SK-N-MC (cell line): ENCODE data around the gene CD59.

Experiments
- DNase-seq: peaks from one replicate; pipeline ENCODE4 v3.0.0-alpha.2; 2011; ENCODE audit warnings: low read depth, low spot score
- H3K27ac ChIP-seq: fragments of 200-600 bp; sonication (generic); 2 replicates; pipeline ENCODE4 v1.5.1; 2016; ENCODE audit warnings: mixed run types
- H3K36me3 ChIP-seq: fragments of 200-600 bp; sonication (generic); 2 replicates; pipeline ENCODE4 v1.6.1; 2017; ENCODE audit warnings: antibody characterized with exemption, low read length, mixed read lengths; ENCODE audit not compliant: insufficient read depth
- H3K4me3 ChIP-seq: fragments of 200-600 bp; sonication (generic); 2 replicates; pipeline ENCODE4 v1.5.1; 2016
- H3K9ac ChIP-seq: fragments of 200-600 bp; sonication (generic); 2 replicates; pipeline ENCODE4 v1.8.0; 2017; ENCODE audit warnings: mixed run types, mixed read lengths; ENCODE audit not compliant: insufficient read length
- H3K9me3 ChIP-seq: fragments of 200-600 bp; sonication (generic); 2 replicates; pipeline ENCODE4 v1.6.1; 2017; ENCODE audit warnings: low read depth, mild to moderate bottlenecking, antibody characterized with exemption, low read length, moderate library complexity, mixed read lengths
- EZH2 ChIP-seq: fragments of 200-600 bp; sonication (generic); IDR thresholded peaks from one replicate; pipeline ENCODE4 v1.6.1; 2017; ENCODE audit warnings: antibody characterized with exemption
- FOXP2 ChIP-seq: optimal IDR thresholded peaks from 2 replicates; pipeline ENCODE3; 2011; ENCODE audit warnings: mild to moderate bottlenecking, moderate library complexity; ENCODE audit not compliant: insufficient read depth; ENCODE audit errors: extremely low read length, control extremely low read depth
- POLR2AphosphoS5 ChIP-seq: IDR thresholded peaks from 2 replicates; pipeline ENCODE4 v1.6.1; 2012; ENCODE audit warnings: mild to moderate bottlenecking, low read depth, low read length, borderline replicate concordance

CD59 gene

GRCh38 chr11:33761471-33761870 lies 25.2 kb upstream of the CD59 start:
- Histone ChIP-seq H3K9me3 (peaks cover 3% of the 10 kb centered on the region), H3K36me3 (peaks cover 80% of the 10 kb centered on the region), H3K9ac (no peak overlapping the region), H3K4me3 (no peak overlapping the region), H3K27ac (no peak overlapping the region)
- no peak for DNase-seq
- TF ChIP-seq POLR2AphosphoS5 (no peak), EZH2 (no peak), FOXP2 (no peak)

GRCh38 chr11:33753304-33753967 lies 17.2 kb upstream of the CD59 start:
- DNase-seq, result no peak
- Histone ChIP-seq H3K9ac (no peak overlapping the region), H3K4me3 (no peak overlapping the region), H3K9me3 (no peaks in the 10 kb centered on the region), H3K27ac (no peak overlapping the region), H3K36me3 (peaks cover 37% of the 10 kb centered on the region)
- TF ChIP-seq FOXP2 (no peak), POLR2AphosphoS5 (no peak), EZH2 (no peak)

- no peak for TF ChIP-seq EZH2
- no peak for TF ChIP-seq POLR2AphosphoS5
- TF ChIP-seq FOXP2, result no peak
- H3K9me3 ChIP-seq, result no peaks in the 10 kb centered on the region
- no peak for DNase-seq
- no peak overlapping the region for H3K27ac ChIP-seq
- H3K36me3 ChIP-seq, result peaks cover 30% of the 10 kb centered on the region
- H3K4me3 ChIP-seq, result no peak overlapping the region
- no peak overlapping the region for H3K9ac ChIP-seq
Observed at GRCh38 chr11:33751878-33752277, 15.7 kb upstream of the CD59 start.

GRCh38 chr11:33747979-33748378 lies 11.8 kb upstream of the CD59 start:
- no peak overlapping the region for H3K27ac ChIP-seq
- no peaks in the 10 kb centered on the region for H3K9me3 ChIP-seq
- no peak overlapping the region for H3K4me3 ChIP-seq
- TF ChIP-seq FOXP2, result no peak
- TF ChIP-seq EZH2, result no peak
- TF ChIP-seq POLR2AphosphoS5, result no peak
- H3K36me3 ChIP-seq, result peaks cover 15% of the 10 kb centered on the region
- no peak overlapping the region for H3K9ac ChIP-seq
- DNase-seq, result no peak

- no peak overlapping the region for H3K27ac ChIP-seq
- TF ChIP-seq FOXP2 (no peak), POLR2AphosphoS5 (no peak), EZH2 (no peak)
- H3K9ac ChIP-seq, result no peak overlapping the region
- DNase-seq, result no peak
- no peaks in the 10 kb centered on the region for H3K9me3 ChIP-seq
- H3K36me3 ChIP-seq, result peaks cover 14% of the 10 kb centered on the region
- H3K4me3 ChIP-seq, result no peak overlapping the region
Observed at GRCh38 chr11:33743291-33743690, 7.1 kb upstream of the CD59 start.

GRCh38 chr11:33742249-33742851 lies 6.1 kb upstream of the CD59 start:
- Histone ChIP-seq H3K27ac (no peak overlapping the region), H3K36me3 (peaks cover 14% of the 10 kb centered on the region)

GRCh38 chr11:33741806-33742205 lies 5.6 kb upstream of the CD59 start:
- DNase-seq, result no peak
- peaks cover 11% of the 10 kb centered on the region for H3K36me3 ChIP-seq
- TF ChIP-seq EZH2 (no peak), FOXP2 (no peak), POLR2AphosphoS5 (no peak)
- no peak overlapping the region for H3K4me3 ChIP-seq
- no peaks in the 10 kb centered on the region for H3K9me3 ChIP-seq
- no peak overlapping the region for H3K9ac ChIP-seq
- H3K27ac ChIP-seq, result no peak overlapping the region

More at GRCh38 chr11:33742249-33742851, 6.1 kb upstream of the CD59 start:
- TF ChIP-seq EZH2, result no peak
- no peak for TF ChIP-seq FOXP2
- no peak for TF ChIP-seq POLR2AphosphoS5
- no peaks in the 10 kb centered on the region for H3K9me3 ChIP-seq
- no peak for DNase-seq
- no peak overlapping the region for H3K9ac ChIP-seq
- no peak overlapping the region for H3K4me3 ChIP-seq

- DNase-seq, result no peak
- no peak overlapping the region for H3K27ac ChIP-seq
- H3K9me3 ChIP-seq, result no peaks in the 10 kb centered on the region
- H3K4me3 ChIP-seq, result peak overlapping the region; percentile 96
- H3K9ac ChIP-seq, result no peak overlapping the region
- H3K36me3 ChIP-seq, result no peaks in the 10 kb centered on the region; the same call in 1 of the 2 replicates
- TF ChIP-seq POLR2AphosphoS5 (no peak), EZH2 (no peak), FOXP2 (no peak)
Observed at GRCh38 chr11:33737362-33737821, 1.2 kb upstream of the CD59 start.
